Common myeloid progenitor, CD34-positive (primary cell): Measurements from ENCODE around the gene HLF.

Experiments used
- CTCF ChIA-PET: fragments of 350-600 bp; sonication (Branson Sonifier 250); formaldehyde crosslinking; loops from one replicate; lab custom pipeline; 2021; ENCODE audit warnings: antibody characterized with exemption; lab: Charles Lee
- POLR2A ChIA-PET: fragments of 350-600 bp; sonication (Branson Sonifier 250); formaldehyde crosslinking; loops from one replicate; lab custom pipeline; 2021; ENCODE audit warnings: antibody characterized with exemption; lab: Charles Lee
- DNase-seq, 3 donors: peaks; one replicate each; pipeline versions ENCODE4 v3.0.0 to v3.0.0-alpha.2; 2013
- H3K27ac ChIP-seq, 2 experiments: 1 replicate in 1 of 2; 2 replicates in 1 of 2; pipeline ENCODE4 v1.7.0; 2013; ENCODE audit warnings: inconsistent platforms in 2 of 2, low read length in 2 of 2, mild to moderate bottlenecking in 2 of 2, low read depth in 1 of 2, moderate library complexity in 1 of 2; ENCODE audit not compliant: severe bottlenecking in 2 of 2, insufficient read depth in 1 of 2, poor library complexity in 1 of 2
- H3K27me3 ChIP-seq, 5 experiments: replicated peaks in 2 of 5; 1 replicate in 3 of 5; 2 replicates in 2 of 5; pipeline versions ENCODE4 v1.6.1 to v1.7.0; 2013; ENCODE audit warnings: low read length in 4 of 5, mild to moderate bottlenecking in 2 of 5, moderate library complexity in 2 of 5, inconsistent platforms in 1 of 5; ENCODE audit not compliant: insufficient read depth in 5 of 5, control insufficient read depth in 4 of 5
- H3K36me3 ChIP-seq, 4 experiments: 1 replicate in 2 of 4; 2 replicates in 2 of 4; pipeline versions ENCODE4 v1.6.1 to v1.7.0; 2013; ENCODE audit warnings: low read length in 3 of 4, control low read depth in 1 of 4, mild to moderate bottlenecking in 1 of 4; ENCODE audit not compliant: control insufficient read depth in 4 of 4, insufficient read depth in 4 of 4
- H3K4me1 ChIP-seq, 4 experiments: 1 replicate in 3 of 4; 2 replicates in 1 of 4; pipeline versions ENCODE4 v1.6.1 to v1.7.1; 2013; ENCODE audit warnings: low read length in 3 of 4, mild to moderate bottlenecking in 3 of 4, control low read depth in 1 of 4, inconsistent platforms in 1 of 4, moderate library complexity in 1 of 4; ENCODE audit not compliant: control insufficient read depth in 4 of 4, insufficient read depth in 4 of 4; ENCODE audit errors: control extremely low read depth in 1 of 4
- H3K4me3 ChIP-seq, 7 experiments: 1 replicate in 4 of 7; 2 replicates in 3 of 7; pipeline versions ENCODE4 v1.5.1 to v1.7.0; 2013; ENCODE audit warnings: mild to moderate bottlenecking in 7 of 7, low read length in 6 of 7, moderate library complexity in 6 of 7, inconsistent platforms in 2 of 7, low read depth in 2 of 7, control low read depth in 1 of 7; ENCODE audit not compliant: insufficient read depth in 4 of 7, control insufficient read depth in 1 of 7; ENCODE audit errors: extremely low read depth in 1 of 7
- H3K9me3 ChIP-seq, 5 experiments: 1 replicate in 4 of 5; 2 replicates in 1 of 5; pipeline versions ENCODE4 v1.6.1 to v1.7.1; 2013; ENCODE audit warnings: low read length in 4 of 5, mild to moderate bottlenecking in 2 of 5, inconsistent platforms in 1 of 5, low read depth in 1 of 5, moderate library complexity in 1 of 5; ENCODE audit not compliant: control insufficient read depth in 4 of 5, insufficient read depth in 2 of 5; ENCODE audit errors: control extremely low read depth in 1 of 5
- WGBS: methylation state at CpG from one replicate; pipeline ENCODE4 v1.1.5; 2013; ENCODE audit not compliant: insufficient coverage; 5-methylcytosine and 5-hydroxymethylcytosine counted together

HLF gene

GRCh38 chr17:55341432-55341831 lies 76.7 kb downstream of the HLF start:
- Histone ChIP-seq H3K4me3 (no peak overlapping the region), H3K27me3 (no peaks in the 10 kb centered on the region), H3K4me1 (peaks cover 2 to 15% (median 11%) of the 10 kb centered on the region in 4 experiments), H3K27ac (no peak overlapping the region), H3K9me3 (peaks cover 0 to 2% (median 0%) of the 10 kb centered on the region in 5 experiments), H3K36me3 (no peaks in the 10 kb centered on the region)
- no peak for DNase-seq
- POLR2A ChIA-PET = no interaction called here
- CTCF ChIA-PET = no interaction called here
- 100% methylated on average over 3 of the region's 5 CpGs for WGBS

DNA sequence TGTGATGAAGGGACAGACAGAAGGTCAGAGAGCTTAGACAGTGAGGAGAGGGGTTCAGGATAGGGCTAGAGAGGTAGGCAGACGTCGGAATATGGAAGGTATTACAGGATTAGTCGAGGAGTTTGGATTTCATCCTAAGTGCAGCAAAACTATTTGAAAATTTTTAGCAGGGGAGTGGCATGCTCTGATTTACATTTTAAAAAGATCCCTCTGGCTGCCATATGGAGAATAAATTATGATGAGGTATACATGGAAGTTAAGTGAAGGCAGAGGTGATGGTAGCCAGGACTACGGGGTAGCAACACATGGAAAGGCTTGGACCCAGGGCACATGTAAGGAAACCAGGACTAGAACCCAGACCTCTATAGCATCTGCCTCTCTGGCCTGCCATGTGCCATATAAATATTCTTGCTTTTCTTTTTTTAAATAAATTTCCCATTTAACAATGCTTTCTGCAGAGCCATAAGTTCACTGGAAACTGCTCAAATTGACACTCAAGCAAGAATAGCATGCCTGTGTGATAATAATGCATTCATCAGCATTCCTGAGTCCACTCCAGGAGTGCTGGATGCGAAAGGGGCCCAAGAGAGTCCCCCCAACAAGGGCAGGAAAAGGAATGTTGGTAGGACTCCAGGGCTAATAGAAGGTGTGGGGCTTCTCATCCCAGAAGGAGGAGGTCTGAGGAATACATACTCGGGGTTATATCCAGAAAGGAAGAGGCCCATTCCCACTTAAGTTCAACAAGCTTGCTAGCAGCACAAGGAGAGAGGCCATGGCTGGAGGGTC lies 78.2 kb downstream of the HLF start:
- no peak for DNase-seq
- Histone ChIP-seq H3K4me3 (no peak overlapping the region), H3K27ac (no peak overlapping the region), H3K36me3 (no peaks in the 10 kb centered on the region), H3K9me3 (peaks cover 0 to 5% (median 0%) of the 10 kb centered on the region in 5 experiments), H3K27me3 (no peaks in the 10 kb centered on the region), H3K4me1 (peaks cover 2 to 15% (median 11%) of the 10 kb centered on the region in 4 experiments)
- 98% methylated on average over 5 of the region's 6 CpGs for WGBS
- POLR2A ChIA-PET = no interaction called here
- CTCF ChIA-PET = no interaction called here

- Histone ChIP-seq H3K27me3 (no peaks in the 10 kb centered on the region), H3K27ac (peak overlapping the region in 1 of 2 experiments; percentile 70), H3K36me3 (no peaks in the 10 kb centered on the region), H3K4me1 (peaks cover 2 to 18% (median 11%) of the 10 kb centered on the region in 4 experiments), H3K9me3 (peaks cover 0 to 5% (median 0%) of the 10 kb centered on the region in 5 experiments), H3K4me3 (peak overlapping the region in 1 of 7 experiments; percentile 8)
- ChIA-PET CTCF (interaction anchor here (1.0 to 1.9 kb wide), 3 partner anchors 11 to 351 kb away, joined by 5 to 7 read pairs (median 5); no protein-coding TSS in a partner anchor), POLR2A (no interaction called here)
- WGBS = 100% methylated on average over 2 of the region's 4 CpGs
- peak in 1 of 3 donors; percentile 9 for DNase-seq
These were observed 79.2 kb downstream of the HLF start for GRCh38 chr17:55343900-55344513.

GRCh38 chr17:55344514-55344997 lies 79.8 kb downstream of the HLF start:
- DNase-seq = peak; percentile 6 to 49 (median 40)
- H3K27ac ChIP-seq = peak overlapping the region in 1 of 2 experiments; percentile 70
- no peaks in the 10 kb centered on the region for H3K27me3 ChIP-seq
- peaks cover 2 to 18% (median 11%) of the 10 kb centered on the region in 4 experiments for H3K4me1 ChIP-seq
- POLR2A ChIA-PET = no interaction called here
- peak overlapping the region in 1 of 7 experiments; percentile 8 for H3K4me3 ChIP-seq
- peaks cover 0 to 5% (median 0%) of the 10 kb centered on the region in 5 experiments for H3K9me3 ChIP-seq
- whole genome bisulfite sequencing = 72% methylated on average over 2 of the region's 3 CpGs
- CTCF ChIA-PET = interaction anchor here (0.9 to 1.9 kb wide), 4 partner anchors 11 to 352 kb away, joined by 3 to 7 read pairs (median 5); no protein-coding TSS in a partner anchor
- H3K36me3 ChIP-seq = no peaks in the 10 kb centered on the region

- H3K9me3 ChIP-seq = peaks cover 0 to 5% (median 0%) of the 10 kb centered on the region in 5 experiments
- H3K36me3 ChIP-seq = no peaks in the 10 kb centered on the region
- no peak overlapping the region for H3K4me3 ChIP-seq
- H3K27ac ChIP-seq = peak overlapping the region in 1 of 2 experiments; percentile 70
- no CpG with 5 or more reads among the region's 1 CpG for WGBS
- no peaks in the 10 kb centered on the region for H3K27me3 ChIP-seq
- ChIA-PET CTCF (interaction anchor here (0.7 to 1.9 kb wide), 4 partner anchors 10 to 352 kb away, joined by 3 to 7 read pairs (median 4); no protein-coding TSS in a partner anchor), POLR2A (no interaction called here)
- peaks cover 2 to 18% (median 11%) of the 10 kb centered on the region in 4 experiments for H3K4me1 ChIP-seq
- no peak for DNase-seq
These were observed 80.4 kb downstream of the HLF start for GRCh38 chr17:55345132-55345531.

DNA sequence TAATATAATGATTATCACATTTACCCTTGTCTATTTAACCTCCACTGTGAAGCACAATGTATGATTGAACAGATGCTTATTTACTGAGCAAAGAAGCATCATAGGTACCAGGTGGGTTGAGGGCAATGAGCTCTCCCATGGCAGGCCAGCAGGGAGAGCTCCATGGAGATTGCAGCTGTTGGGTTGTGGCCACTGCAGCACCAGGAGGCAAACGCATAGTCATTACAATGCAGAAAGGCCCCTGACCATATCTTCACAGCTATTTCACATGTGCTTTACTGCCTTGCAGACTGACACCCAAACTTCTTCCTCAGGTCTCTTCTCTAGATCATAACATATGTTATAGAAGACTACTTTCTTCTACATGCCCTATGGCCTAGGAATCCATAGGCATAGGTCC lies 81.9 kb downstream of the HLF start:
- peaks cover 2 to 18% (median 11%) of the 10 kb centered on the region in 4 experiments for H3K4me1 ChIP-seq
- ChIA-PET POLR2A (no interaction called here), CTCF (interaction anchor here (0.8 to 13.1 kb wide), 11 partner anchors 8 to 361 kb away, joined by 3 to 190 read pairs (median 6); no protein-coding TSS in a partner anchor)
- peaks cover 0 to 5% (median 0%) of the 10 kb centered on the region in 5 experiments for H3K9me3 ChIP-seq
- DNase-seq = no peak
- H3K36me3 ChIP-seq = no peaks in the 10 kb centered on the region
- H3K27ac ChIP-seq = no peak overlapping the region
- H3K4me3 ChIP-seq = no peak overlapping the region
- no peaks in the 10 kb centered on the region for H3K27me3 ChIP-seq
- WGBS = 100% methylated on average over 1 of the region's 1 CpG
